HEK293T (cell line): ENCODE data around the gene TCP11L1.

Experiments used
- FOXK2 ChIP-seq: fragments of 450-650 bp; IDR thresholded peaks from 2 replicates; pipeline ENCODE4 v1.6.1; 2016; ENCODE audit warnings: mild to moderate bottlenecking
- HDGF ChIP-seq: fragments of 450-650 bp; IDR thresholded peaks from 2 replicates; pipeline ENCODE4 v1.6.1; 2017; ENCODE audit warnings: antibody characterized with exemption, borderline replicate concordance
- L3MBTL2 ChIP-seq: fragments of 450-650 bp; conservative IDR thresholded peaks from 2 replicates; pipeline ENCODE4 v1.6.1; 2016; ENCODE audit warnings: mild to moderate bottlenecking
- SP1 ChIP-seq: fragments of 450-650 bp; IDR thresholded peaks from 2 replicates; pipeline ENCODE4 v1.6.1; 2017
- TARDBP ChIP-seq: fragments of 450-650 bp; IDR thresholded peaks from 2 replicates; pipeline ENCODE4 v1.6.1; 2016

DNA sequence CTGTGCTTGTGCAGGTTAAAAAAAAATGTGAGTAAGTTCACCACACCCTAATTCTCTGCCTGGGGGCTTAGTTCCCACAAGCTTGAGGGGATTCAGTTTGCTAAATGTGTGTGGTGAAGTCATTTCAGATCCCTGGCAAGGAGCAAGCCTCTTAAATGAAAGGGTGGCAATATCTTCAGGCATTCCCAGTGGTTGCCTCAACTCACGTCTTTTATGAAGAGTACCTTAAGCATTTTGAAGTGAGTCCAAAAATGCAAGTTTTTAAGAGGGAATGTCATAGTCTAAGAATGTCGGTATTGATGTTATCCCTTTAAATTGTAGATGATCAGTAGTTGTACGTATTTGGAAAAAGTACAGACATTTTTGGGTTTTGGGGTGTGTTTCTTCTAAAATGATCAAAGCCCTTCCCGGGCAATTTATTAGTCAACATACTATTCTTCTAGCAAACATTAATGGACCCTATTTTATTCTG, 4.9 kb downstream of the TCP11L1 start:
- TF ChIP-seq SP1 (no peak), L3MBTL2 (no peak), TARDBP (no peak), FOXK2 (no peak), HDGF (no peak)
